ENCODE measurements around the gene BNIP3.

BNIP3 gene

GRCh38 chr10:131963350-131963749 is 18.4 kb downstream of the BNIP3 start:
- Histone ChIP-seq H3K4me1 (ENCODE audit: low read length) (no peaks in the 10 kb centered on the region), H3K27me3 (ENCODE audit: low read depth, low read length) (no peaks in the 10 kb centered on the region), H3K9ac (ENCODE audit: low read length) (no peak overlapping the region)

GRCh38 chr10:131961777-131962662 is 19.7 kb downstream of the BNIP3 start:
- no peak overlapping the region for H2AFZ ChIP-seq (ENCODE audit: low read depth, low read length)
- H3K9me3 ChIP-seq (ENCODE audit: insufficient read depth, low read length) = no peaks in the 10 kb centered on the region
- no peaks in the 10 kb centered on the region for H3K4me1 ChIP-seq (ENCODE audit: low read length)
- H3K4me2 ChIP-seq (ENCODE audit: low read length) = no peak overlapping the region
- no peaks in the 10 kb centered on the region for H4K20me1 ChIP-seq (ENCODE audit: insufficient read depth, low read length)
- H3K27ac ChIP-seq (ENCODE audit: low read length) = no peak overlapping the region
- no peaks in the 10 kb centered on the region for H3K27me3 ChIP-seq (ENCODE audit: low read depth, low read length)
- no peak overlapping the region for H3K4me3 ChIP-seq (ENCODE audit: low read length)
- peaks cover under 1% of the 10 kb centered on the region for H3K36me3 ChIP-seq (replicated peaks; ENCODE audit: low read depth, low read length)
- TF ChIP-seq EZH2phosphoT487 (IDR thresholded peaks at IDR 0.05; ENCODE audit: low read depth) = no peak
- TF ChIP-seq CTCF (IDR thresholded peaks at IDR 0.05; ENCODE audit: low read depth, low read length) = no peak
- H3K9ac ChIP-seq (ENCODE audit: low read length) = no peak overlapping the region
- H3K79me2 ChIP-seq (ENCODE audit: low read length) = no peaks in the 10 kb centered on the region

More at GRCh38 chr10:131963350-131963749, 18.4 kb downstream of the BNIP3 start:
- Histone ChIP-seq H4K20me1 (ENCODE audit: insufficient read depth, low read length) (no peaks in the 10 kb centered on the region), H3K27ac (ENCODE audit: low read length) (no peak overlapping the region), H3K4me2 (ENCODE audit: low read length) (no peak overlapping the region), H3K4me3 (ENCODE audit: low read length) (no peak overlapping the region), H2AFZ (ENCODE audit: low read depth, low read length) (no peak overlapping the region), H3K9me3 (ENCODE audit: insufficient read depth, low read length) (no peaks in the 10 kb centered on the region), H3K36me3 (replicated peaks; ENCODE audit: low read depth, low read length) (no peaks in the 10 kb centered on the region), H3K79me2 (ENCODE audit: low read length) (no peaks in the 10 kb centered on the region)
- TF ChIP-seq CTCF (IDR thresholded peaks at IDR 0.05; ENCODE audit: low read depth, low read length) = no peak
- no peak for TF ChIP-seq EZH2phosphoT487 (IDR thresholded peaks at IDR 0.05; ENCODE audit: low read depth)

- Histone ChIP-seq H3K27ac (ENCODE audit: low read length) (no peak overlapping the region), H3K36me3 (replicated peaks; ENCODE audit: low read depth, low read length) (peaks cover 9% of the 10 kb centered on the region), H3K4me2 (ENCODE audit: low read length) (no peak overlapping the region), H3K9ac (ENCODE audit: low read length) (no peak overlapping the region), H2AFZ (ENCODE audit: low read depth, low read length) (no peak overlapping the region), H4K20me1 (ENCODE audit: insufficient read depth, low read length) (no peaks in the 10 kb centered on the region), H3K27me3 (ENCODE audit: low read depth, low read length) (no peaks in the 10 kb centered on the region), H3K4me1 (ENCODE audit: low read length) (no peaks in the 10 kb centered on the region), H3K9me3 (ENCODE audit: insufficient read depth, low read length) (no peaks in the 10 kb centered on the region), H3K79me2 (ENCODE audit: low read length) (no peaks in the 10 kb centered on the region), H3K4me3 (ENCODE audit: low read length) (no peak overlapping the region)
- TF ChIP-seq EZH2phosphoT487 (IDR thresholded peaks at IDR 0.05; ENCODE audit: low read depth) (no peak), CTCF (IDR thresholded peaks at IDR 0.05; ENCODE audit: low read depth, low read length) (no peak)
These were observed 20.5 kb downstream of the BNIP3 start for GRCh38 chr10:131961047-131961776.

- Histone ChIP-seq H2AFZ (ENCODE audit: low read depth, low read length) (no peak overlapping the region), H3K4me2 (ENCODE audit: low read length) (no peak overlapping the region), H4K20me1 (ENCODE audit: insufficient read depth, low read length) (no peaks in the 10 kb centered on the region), H3K4me1 (ENCODE audit: low read length) (no peaks in the 10 kb centered on the region), H3K36me3 (replicated peaks; ENCODE audit: low read depth, low read length) (peaks cover 14% of the 10 kb centered on the region), H3K9ac (ENCODE audit: low read length) (no peak overlapping the region), H3K27ac (ENCODE audit: low read length) (no peak overlapping the region), H3K79me2 (ENCODE audit: low read length) (no peaks in the 10 kb centered on the region), H3K27me3 (ENCODE audit: low read depth, low read length) (no peaks in the 10 kb centered on the region), H3K4me3 (ENCODE audit: low read length) (no peak overlapping the region), H3K9me3 (ENCODE audit: insufficient read depth, low read length) (no peaks in the 10 kb centered on the region)
- TF ChIP-seq EZH2phosphoT487 (IDR thresholded peaks at IDR 0.05; ENCODE audit: low read depth) = no peak
- TF ChIP-seq CTCF (IDR thresholded peaks at IDR 0.05; ENCODE audit: low read depth, low read length) = no peak
These were observed 21.1 kb downstream of the BNIP3 start for GRCh38 chr10:131960631-131961046.

All from OCI-LY3 (cell line).